KMS-11 (cell line): ENCODE measurements around the gene DDX11.
"Not testable (repeated sequence)": the region's sequence is repeated elsewhere in the genome, so short reads cannot be mapped to it uniquely, and the experiment has no call there.

Experiments
- H2AFZ ChIP-seq: fragments of 200-600 bp; sonication (generic); 2 replicates; pipeline ENCODE4 v1.6.1; 2016; ENCODE audit warnings: antibody characterized with exemption, mixed run types, low read depth
- H3K27ac ChIP-seq: fragments of 200-600 bp; sonication (generic); 2 replicates; pipeline ENCODE4 v1.6.1; 2016; ENCODE audit warnings: mild to moderate bottlenecking, mixed run types
- H3K27me3 ChIP-seq: fragments of 200-600 bp; sonication (generic); 2 replicates; pipeline ENCODE4 v1.6.1; 2017; ENCODE audit warnings: mild to moderate bottlenecking, low read depth, mixed run types, moderate library complexity; ENCODE audit not compliant: insufficient read depth
- H3K36me3 ChIP-seq: fragments of 200-600 bp; sonication (generic); 2 replicates; pipeline ENCODE4 v1.6.1; 2017; ENCODE audit warnings: mild to moderate bottlenecking, mixed run types; ENCODE audit not compliant: insufficient read depth
- H3K4me1 ChIP-seq: fragments of 200-600 bp; sonication (generic); 2 replicates; pipeline ENCODE4 v1.6.1; 2016; ENCODE audit warnings: mild to moderate bottlenecking, low read depth, mixed run types; ENCODE audit not compliant: poor library complexity, severe bottlenecking
- H3K4me2 ChIP-seq: fragments of 200-600 bp; sonication (generic); 2 replicates; pipeline ENCODE4 v1.7.0; 2016; ENCODE audit warnings: mild to moderate bottlenecking, mixed run types
- H3K4me3 ChIP-seq: fragments of 200-600 bp; sonication (generic); IDR thresholded peaks from 2 replicates; pipeline ENCODE4 v1.6.1; 2017; ENCODE audit warnings: low read depth, low read length, mixed read lengths; ENCODE audit not compliant: insufficient read depth
- H3K79me2 ChIP-seq: fragments of 200-600 bp; sonication (generic); 2 replicates; pipeline ENCODE4 v1.6.1; 2016; ENCODE audit warnings: low read depth, mixed run types; ENCODE audit not compliant: insufficient read depth
- H3K9ac ChIP-seq: fragments of 200-600 bp; sonication (generic); 2 replicates; pipeline ENCODE4 v1.6.1; 2016; ENCODE audit warnings: mild to moderate bottlenecking, mixed run types
- H4K20me1 ChIP-seq: fragments of 200-600 bp; sonication (generic); 2 replicates; pipeline ENCODE4 v1.6.1; 2016; ENCODE audit warnings: mild to moderate bottlenecking, mixed run types; ENCODE audit not compliant: insufficient read depth
- CTCF ChIP-seq: fragments of 200-600 bp; sonication (generic); conservative IDR thresholded peaks from 2 replicates; pipeline ENCODE4 v1.6.1; 2017; ENCODE audit warnings: low read depth, mild to moderate bottlenecking, antibody characterized with exemption, low read length, moderate library complexity, mixed read lengths

The DDX11 gene

GRCh38 chr12:31118347-31119191, 44.9 kb downstream of the DDX11 start:
- Histone ChIP-seq H3K27ac (no peak overlapping the region), H3K9ac (no peak overlapping the region), H3K36me3 (no peaks in the 10 kb centered on the region), H3K4me3 (no peak overlapping the region), H2AFZ (no peak overlapping the region), H3K4me2 (no peak overlapping the region), H4K20me1 (no peaks in the 10 kb centered on the region), H3K27me3 (no peaks in the 10 kb centered on the region), H3K79me2 (no peaks in the 10 kb centered on the region), H3K4me1 (no peaks in the 10 kb centered on the region)
- TF ChIP-seq CTCF: no peak

- no peaks in the 10 kb centered on the region for H3K36me3 ChIP-seq
- no peaks in the 10 kb centered on the region for H3K27me3 ChIP-seq
- no peaks in the 10 kb centered on the region for H4K20me1 ChIP-seq
- no peak overlapping the region for H3K4me2 ChIP-seq
- no peak overlapping the region for H2AFZ ChIP-seq
- H3K9ac ChIP-seq: no peak overlapping the region
- no peak overlapping the region for H3K27ac ChIP-seq
- TF ChIP-seq CTCF: no peak
- no peaks in the 10 kb centered on the region for H3K4me1 ChIP-seq
- no peaks in the 10 kb centered on the region for H3K79me2 ChIP-seq
- no peak overlapping the region for H3K4me3 ChIP-seq
Measured at GRCh38 chr12:31119192-31119802, 45.6 kb downstream of the DDX11 start.

- no peak overlapping the region for H3K4me2 ChIP-seq
- no peak overlapping the region for H3K27ac ChIP-seq
- H3K4me3 ChIP-seq: no peak overlapping the region
- no peaks in the 10 kb centered on the region for H3K36me3 ChIP-seq
- H3K4me1 ChIP-seq: no peaks in the 10 kb centered on the region
- no peak overlapping the region for H3K9ac ChIP-seq
- H2AFZ ChIP-seq: no peak overlapping the region
- H3K79me2 ChIP-seq: no peaks in the 10 kb centered on the region
- H4K20me1 ChIP-seq: no peaks in the 10 kb centered on the region
- no peaks in the 10 kb centered on the region for H3K27me3 ChIP-seq
- no peak for TF ChIP-seq CTCF
Measured at GRCh38 chr12:31119803-31120211, 46.1 kb downstream of the DDX11 start.

- H3K4me1 ChIP-seq: no peaks in the 10 kb centered on the region
- H2AFZ ChIP-seq: no peak overlapping the region
- H3K79me2 ChIP-seq: no peaks in the 10 kb centered on the region
- no peak overlapping the region for H3K9ac ChIP-seq
- no peak overlapping the region for H3K27ac ChIP-seq
- no peaks in the 10 kb centered on the region for H4K20me1 ChIP-seq
- H3K4me3 ChIP-seq: no peak overlapping the region
- no peak for TF ChIP-seq CTCF
- H3K27me3 ChIP-seq: no peaks in the 10 kb centered on the region
- no peak overlapping the region for H3K4me2 ChIP-seq
- H3K36me3 ChIP-seq: no peaks in the 10 kb centered on the region
Measured at GRCh38 chr12:31120392-31121008, 46.8 kb downstream of the DDX11 start.

GRCh38 chr12:31121022-31121728, 47.5 kb downstream of the DDX11 start:
- not testable (repeated sequence) for H2AFZ ChIP-seq, H3K79me2 ChIP-seq, H3K27ac ChIP-seq, H3K4me2 ChIP-seq, H4K20me1 ChIP-seq, H3K9ac ChIP-seq, H3K27me3 ChIP-seq, H3K4me1 ChIP-seq, H3K36me3 ChIP-seq, H3K4me3 ChIP-seq
